GM10266 (cell line): ENCODE data around the gene PRKRA.
"Not testable (repeated sequence)": the region's sequence is repeated elsewhere in the genome, so short reads cannot be mapped to it uniquely, and the experiment has no call there.

ENCODE experiments used
- DNase-seq: peaks from one replicate; pipeline ENCODE4 v3.0.0; 2012; ENCODE audit errors: extremely low spot score
- CTCF ChIP-seq: IDR thresholded peaks from 2 replicates; pipeline ENCODE4 v1.5.1; 2012; ENCODE audit warnings: mild to moderate bottlenecking, low read depth; ENCODE audit not compliant: control insufficient read depth, insufficient read depth; ENCODE audit errors: missing control alignments

Gene PRKRA

GRCh38 chr2:178477443-178478129, 26.6 kb upstream of the PRKRA start:
- DNase-seq, result no peak
- TF ChIP-seq CTCF, result no peak

GRCh38 chr2:178476477-178476876, 25.5 kb upstream of the PRKRA start:
- TF ChIP-seq CTCF, result no peak
- DNase-seq, result no peak

- no peak for TF ChIP-seq CTCF
- DNase-seq, result no peak
Measured at GRCh38 chr2:178474560-178474959, 23.6 kb upstream of the PRKRA start.

DNA sequence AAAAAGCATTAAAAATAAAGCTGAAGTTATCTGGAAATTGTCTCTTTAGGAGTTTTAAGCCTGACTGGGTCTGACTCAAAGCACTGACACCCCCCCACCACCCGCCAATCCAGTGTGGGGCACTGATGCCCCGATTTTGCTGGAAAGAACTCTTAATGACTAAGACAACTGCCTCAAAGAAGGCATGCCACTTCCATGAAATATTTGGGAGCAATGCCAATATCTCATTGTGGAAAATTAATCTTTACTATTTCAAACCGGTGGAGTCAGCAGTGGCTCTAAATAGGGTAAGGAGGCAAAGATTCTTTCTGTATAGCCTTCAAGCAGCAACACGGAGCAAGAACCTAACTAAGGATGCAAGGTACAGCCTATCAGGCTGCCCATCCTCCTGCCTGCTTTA, 23.0 kb upstream of the PRKRA start:
- TF ChIP-seq CTCF, result no peak
- DNase-seq, result no peak

GRCh38 chr2:178473373-178473772, 22.4 kb upstream of the PRKRA start:
- DNase-seq, result no peak
- TF ChIP-seq CTCF, result no peak

DNA sequence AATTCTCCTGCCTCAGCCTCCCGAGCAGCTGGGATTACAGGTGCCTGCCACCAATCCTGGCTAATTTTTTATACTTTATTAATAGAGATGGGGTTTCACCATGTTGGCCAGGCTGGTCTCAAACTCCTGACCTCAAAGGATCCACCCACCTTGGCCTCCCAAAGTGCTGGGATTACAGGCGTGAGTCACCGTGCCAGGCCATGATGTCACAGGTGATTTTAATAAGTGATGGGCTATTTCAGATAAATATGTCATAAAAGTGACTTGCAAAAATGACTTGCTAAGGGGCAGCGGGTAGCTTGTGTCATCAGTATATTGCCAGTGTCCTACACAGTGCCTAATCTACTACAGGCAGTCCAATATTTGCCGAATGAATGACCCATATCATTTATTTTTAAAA, 20.3 kb upstream of the PRKRA start:
- not testable (repeated sequence) for DNase-seq

- no peak for TF ChIP-seq CTCF
- DNase-seq, result no peak
Measured at GRCh38 chr2:178469219-178469849, 18.4 kb upstream of the PRKRA start.
